HUES48 (cell line): Measurements from ENCODE around the gene COL8A1.

Experiments used
- H3K27ac ChIP-seq: one replicate; pipeline ENCODE4 v1.7.0; 2013; ENCODE audit warnings: low read depth, low read length, inconsistent platforms
- H3K27me3 ChIP-seq: 2 replicates; pipeline ENCODE4 v1.6.1; 2013; ENCODE audit warnings: mild to moderate bottlenecking, low read length; ENCODE audit not compliant: control insufficient read depth, insufficient read depth
- H3K36me3 ChIP-seq: 2 replicates; pipeline ENCODE4 v1.6.1; 2013; ENCODE audit warnings: low read length; ENCODE audit not compliant: control insufficient read depth, insufficient read depth
- H3K4me1 ChIP-seq: 2 replicates; pipeline ENCODE4 v1.6.1; 2013; ENCODE audit warnings: mild to moderate bottlenecking, low read length; ENCODE audit not compliant: control insufficient read depth, insufficient read depth
- H3K4me3 ChIP-seq: 2 replicates; pipeline ENCODE4 v1.5.1; 2013; ENCODE audit warnings: mild to moderate bottlenecking, low read depth, low read length
- H3K9ac ChIP-seq: 2 replicates; pipeline ENCODE4 v1.6.1; 2013; ENCODE audit warnings: mild to moderate bottlenecking, low read depth, low read length, moderate library complexity
- H3K9me3 ChIP-seq: 2 replicates; pipeline ENCODE4 v1.6.1; 2013; ENCODE audit warnings: low read length; ENCODE audit not compliant: control insufficient read depth, insufficient read depth

The COL8A1 gene

DNA sequence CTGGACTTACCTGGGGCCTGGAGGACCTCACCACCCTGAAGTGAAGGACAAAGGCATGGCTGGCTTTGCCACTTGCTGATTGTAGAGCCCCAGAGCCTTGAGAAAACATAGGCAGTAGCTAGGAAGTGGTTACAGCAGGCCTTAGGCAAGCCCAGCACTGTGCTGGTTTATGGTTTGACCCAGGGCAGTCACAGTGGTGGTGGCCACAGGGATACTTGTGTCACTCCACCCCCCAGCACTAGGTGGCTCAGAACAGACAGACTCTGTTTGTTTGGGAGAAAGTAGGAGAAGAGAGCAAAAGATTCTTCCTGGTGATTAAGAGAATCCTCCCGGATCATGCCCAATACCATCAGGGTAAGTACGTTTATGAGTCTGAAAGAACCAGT lies 13.2 kb upstream of the COL8A1 start:
- H3K27me3 ChIP-seq: no peaks in the 10 kb centered on the region
- no peaks in the 10 kb centered on the region for H3K36me3 ChIP-seq
- no peaks in the 10 kb centered on the region for H3K9me3 ChIP-seq
- H3K4me1 ChIP-seq: no peaks in the 10 kb centered on the region
- no peak overlapping the region for H3K9ac ChIP-seq
- no peak overlapping the region for H3K4me3 ChIP-seq
- H3K27ac ChIP-seq: no peak overlapping the region

GRCh38 chr3:99625643-99626416 lies 12.6 kb upstream of the COL8A1 start:
- Histone ChIP-seq H3K27me3 (no peaks in the 10 kb centered on the region), H3K36me3 (no peaks in the 10 kb centered on the region), H3K9me3 (no peaks in the 10 kb centered on the region), H3K4me1 (no peaks in the 10 kb centered on the region), H3K27ac (no peak overlapping the region), H3K4me3 (no peak overlapping the region), H3K9ac (no peak overlapping the region)

- Histone ChIP-seq H3K4me1 (peaks cover 5% of the 10 kb centered on the region), H3K27me3 (no peaks in the 10 kb centered on the region), H3K36me3 (no peaks in the 10 kb centered on the region), H3K9ac (no peak overlapping the region), H3K27ac (no peak overlapping the region), H3K9me3 (no peaks in the 10 kb centered on the region), H3K4me3 (no peak overlapping the region)
These were observed 12.0 kb upstream of the COL8A1 start for GRCh38 chr3:99626417-99626788.

DNA sequence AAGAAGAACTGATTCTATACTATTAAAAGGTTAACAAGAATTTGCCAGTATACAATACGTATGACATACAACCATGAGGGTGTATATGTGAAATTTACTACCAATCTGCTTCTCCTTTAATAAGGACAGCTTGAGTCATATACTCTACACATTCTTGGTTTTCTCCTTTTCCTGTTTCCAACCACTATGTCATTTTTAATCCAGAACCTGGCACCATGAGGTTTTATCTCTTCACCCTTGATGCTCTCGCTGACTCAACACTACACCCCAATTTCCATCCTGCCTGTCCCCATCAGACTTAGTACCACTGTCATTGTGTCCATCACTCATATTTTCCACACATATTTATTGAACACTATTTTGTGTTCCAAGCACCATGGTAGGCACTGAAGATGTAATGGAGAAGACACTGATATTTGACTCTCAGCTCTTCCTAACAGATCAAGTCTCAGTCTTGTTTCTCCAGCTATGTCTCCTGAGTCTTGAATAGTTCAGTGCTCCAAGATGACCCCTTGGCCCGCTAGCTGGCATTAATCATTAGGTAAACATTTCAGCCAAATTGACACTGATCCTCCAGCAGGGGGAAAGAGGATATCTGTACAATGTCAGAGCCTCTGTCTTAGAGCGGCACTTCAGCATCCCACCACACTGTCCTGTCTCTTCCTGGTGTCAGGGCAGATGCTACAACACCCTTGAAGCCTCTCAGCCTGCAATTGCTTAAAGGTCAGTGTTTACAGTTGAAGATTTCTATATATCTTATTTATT lies 11.2 kb upstream of the COL8A1 start:
- H3K9me3 ChIP-seq: no peaks in the 10 kb centered on the region
- H3K27me3 ChIP-seq: no peaks in the 10 kb centered on the region
- H3K4me3 ChIP-seq: no peak overlapping the region
- no peak overlapping the region for H3K9ac ChIP-seq
- H3K36me3 ChIP-seq: no peaks in the 10 kb centered on the region
- no peak overlapping the region for H3K27ac ChIP-seq
- peaks cover 13% of the 10 kb centered on the region for H3K4me1 ChIP-seq

GRCh38 chr3:99630815-99631214 lies 7.6 kb upstream of the COL8A1 start:
- no peaks in the 10 kb centered on the region for H3K9me3 ChIP-seq
- H3K36me3 ChIP-seq: no peaks in the 10 kb centered on the region
- H3K9ac ChIP-seq: no peak overlapping the region
- peaks cover 11% of the 10 kb centered on the region for H3K27me3 ChIP-seq
- H3K4me1 ChIP-seq: peaks cover 44% of the 10 kb centered on the region
- H3K27ac ChIP-seq: no peak overlapping the region
- H3K4me3 ChIP-seq: no peak overlapping the region

DNA sequence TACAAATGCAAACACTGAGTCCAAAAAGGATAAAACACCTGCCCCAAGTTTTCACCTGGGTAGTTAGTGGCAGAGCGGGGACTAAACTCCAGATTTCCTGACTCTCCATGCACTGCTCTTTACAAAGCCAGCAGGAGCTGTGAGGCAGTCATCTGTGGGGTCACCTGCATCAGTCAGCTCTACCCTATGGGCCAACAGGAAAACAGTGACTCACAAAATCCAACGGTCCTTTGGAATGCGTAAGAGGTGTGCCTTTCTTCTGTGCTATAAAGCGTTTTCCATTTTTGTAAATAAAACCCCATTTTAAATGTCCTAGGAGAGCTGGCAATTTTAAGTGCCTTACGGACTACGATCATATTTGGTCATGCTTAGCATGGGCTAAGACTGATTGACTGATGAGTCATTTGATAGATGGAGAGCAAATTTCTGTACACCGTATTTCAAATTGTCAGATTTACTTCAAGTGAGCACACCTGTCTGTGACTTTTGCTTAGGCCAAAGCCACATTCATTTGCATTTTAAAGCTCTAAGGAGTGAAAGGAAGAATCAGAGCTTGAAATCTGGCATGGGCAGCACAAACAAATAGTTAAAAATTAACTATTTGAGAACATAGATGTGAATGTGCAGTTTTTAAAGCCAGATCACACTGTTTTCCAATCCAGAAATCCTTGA lies 4.4 kb upstream of the COL8A1 start:
- Histone ChIP-seq H3K27me3 (peaks cover 40% of the 10 kb centered on the region), H3K4me1 (peaks cover 61% of the 10 kb centered on the region), H3K9ac (no peak overlapping the region), H3K4me3 (no peak overlapping the region), H3K36me3 (no peaks in the 10 kb centered on the region), H3K9me3 (no peaks in the 10 kb centered on the region), H3K27ac (peak overlapping the region; percentile 49)

GRCh38 chr3:99634881-99635280 lies 3.5 kb upstream of the COL8A1 start:
- H3K4me1 ChIP-seq: peaks cover 64% of the 10 kb centered on the region
- H3K4me3 ChIP-seq: no peak overlapping the region
- H3K27me3 ChIP-seq: peaks cover 49% of the 10 kb centered on the region
- no peaks in the 10 kb centered on the region for H3K9me3 ChIP-seq
- no peak overlapping the region for H3K27ac ChIP-seq
- H3K9ac ChIP-seq: no peak overlapping the region
- H3K36me3 ChIP-seq: no peaks in the 10 kb centered on the region

DNA sequence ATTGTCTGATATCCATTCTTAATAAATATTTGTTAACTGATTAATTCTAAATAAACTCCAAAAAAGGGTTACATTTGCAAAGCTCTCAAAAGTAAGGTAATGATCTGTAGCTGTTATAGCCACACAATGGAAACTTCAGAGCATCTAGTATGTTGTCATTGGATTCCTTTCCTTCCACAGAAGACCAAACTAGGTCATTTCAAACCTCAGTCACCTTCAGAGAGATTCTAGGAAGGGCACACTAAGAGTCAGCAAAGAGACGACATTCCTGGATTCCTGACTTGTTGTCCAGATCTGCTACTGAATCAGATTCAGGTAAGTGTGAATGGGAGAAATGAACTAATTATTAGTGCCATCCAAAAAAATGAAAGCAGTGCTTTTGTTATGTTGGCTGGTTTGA lies 3.0 kb upstream of the COL8A1 start:
- no peaks in the 10 kb centered on the region for H3K36me3 ChIP-seq
- H3K27me3 ChIP-seq: peaks cover 54% of the 10 kb centered on the region
- H3K4me3 ChIP-seq: no peak overlapping the region
- no peaks in the 10 kb centered on the region for H3K9me3 ChIP-seq
- H3K9ac ChIP-seq: no peak overlapping the region
- peaks cover 68% of the 10 kb centered on the region for H3K4me1 ChIP-seq
- no peak overlapping the region for H3K27ac ChIP-seq

DNA sequence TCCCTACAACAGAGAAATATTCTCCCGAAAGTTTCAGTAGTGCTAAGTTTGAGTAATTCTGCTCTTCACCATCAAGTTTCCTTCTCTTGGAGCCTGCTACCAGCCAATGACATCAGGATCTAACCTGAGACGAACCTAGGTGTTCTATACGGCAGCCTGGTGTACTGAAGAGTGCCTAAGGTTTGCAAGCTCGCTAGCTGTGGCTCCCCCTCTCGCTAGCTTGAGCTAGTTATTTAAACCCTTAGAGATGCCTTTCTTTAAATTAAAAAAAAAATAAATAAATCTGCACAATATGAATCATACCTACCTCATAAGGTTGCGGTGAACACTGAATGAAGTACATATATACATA lies 1.4 kb upstream of the COL8A1 start:
- Histone ChIP-seq H3K9ac (no peak overlapping the region), H3K27ac (no peak overlapping the region), H3K36me3 (no peaks in the 10 kb centered on the region), H3K4me1 (peaks cover 66% of the 10 kb centered on the region), H3K27me3 (peaks cover 59% of the 10 kb centered on the region), H3K9me3 (no peaks in the 10 kb centered on the region), H3K4me3 (peak overlapping the region; percentile 68)

DNA sequence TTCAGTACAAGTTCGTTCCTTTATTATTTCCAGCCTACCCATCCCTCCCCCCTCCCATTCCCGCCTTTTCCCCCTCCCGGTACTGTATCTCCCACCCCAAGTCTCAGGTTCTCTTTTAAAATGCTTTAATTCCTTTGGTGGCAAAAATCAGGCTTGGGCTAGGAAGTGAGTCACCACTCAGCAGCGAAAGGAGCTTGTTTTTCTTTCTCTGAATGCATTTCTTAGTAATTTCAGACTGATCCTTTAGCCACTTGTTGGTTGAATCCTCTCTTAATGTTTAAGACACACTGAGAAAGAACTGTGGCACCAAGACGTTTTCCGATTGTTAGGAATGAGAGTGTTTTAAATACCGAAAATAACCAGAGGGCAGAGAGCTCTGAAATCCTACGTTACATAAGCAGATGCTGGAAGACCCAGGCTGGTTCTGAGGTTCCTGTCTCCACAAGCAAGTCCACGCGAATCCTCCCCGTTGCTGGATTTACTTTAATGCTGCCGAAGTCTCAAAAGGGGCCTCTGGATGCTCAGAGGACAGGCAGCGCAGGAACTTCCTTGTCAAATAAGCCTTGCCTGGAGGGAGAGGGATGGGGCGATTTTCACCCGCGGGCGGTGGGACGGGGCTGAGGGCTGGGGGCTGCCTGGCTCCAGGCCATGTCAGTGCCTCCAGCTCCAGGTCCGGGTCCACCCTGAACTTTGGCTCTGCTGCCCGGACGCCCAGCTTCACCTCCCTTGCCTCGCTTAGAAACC lies 854 bp upstream of the COL8A1 start:
- H3K27ac ChIP-seq: peak overlapping the region; percentile 87
- peak overlapping the region; percentile 68 for H3K4me3 ChIP-seq
- no peaks in the 10 kb centered on the region for H3K9me3 ChIP-seq
- H3K27me3 ChIP-seq: peaks cover 59% of the 10 kb centered on the region
- H3K36me3 ChIP-seq: no peaks in the 10 kb centered on the region
- peaks cover 65% of the 10 kb centered on the region for H3K4me1 ChIP-seq
- H3K9ac ChIP-seq: peak overlapping the region; percentile 42; the same call in 1 of the 2 replicates
